Trophoblast cell (in vitro differentiated cells and primary cell): Measurements from ENCODE around the gene FAR1.

ENCODE experiments used
- DNase-seq, 2 donors: peaks; one replicate each; pipeline ENCODE4 v3.0.0-alpha.2; 2016
- H2AFZ ChIP-seq: 2 replicates; pipeline ENCODE4 v1.6.1; 2013; ENCODE audit warnings: low read length, moderate library complexity, mild to moderate bottlenecking; ENCODE audit not compliant: insufficient read depth, poor library complexity
- H2AK5ac ChIP-seq: 2 replicates; pipeline ENCODE4 v1.6.1; 2013; ENCODE audit warnings: mild to moderate bottlenecking, low read length
- H2BK120ac ChIP-seq: 2 replicates; pipeline ENCODE4 v1.6.1; 2013; ENCODE audit warnings: low read length, mild to moderate bottlenecking, moderate library complexity; ENCODE audit not compliant: insufficient read depth, poor library complexity
- H2BK12ac ChIP-seq: 2 replicates; pipeline ENCODE4 v1.6.1; 2013; ENCODE audit warnings: mild to moderate bottlenecking, low read length, moderate library complexity
- H2BK5ac ChIP-seq: 2 replicates; pipeline ENCODE4 v1.6.1; 2013; ENCODE audit warnings: low read length, low read depth, moderate library complexity, mild to moderate bottlenecking; ENCODE audit not compliant: poor library complexity
- H3K14ac ChIP-seq: 2 replicates; pipeline ENCODE4 v1.6.1; 2013; ENCODE audit warnings: mild to moderate bottlenecking, low read length
- H3K18ac ChIP-seq: 2 replicates; pipeline ENCODE4 v1.6.1; 2013; ENCODE audit warnings: mild to moderate bottlenecking, low read length
- H3K23ac ChIP-seq: 2 replicates; pipeline ENCODE4 v1.6.1; 2013; ENCODE audit warnings: low read length
- H3K27ac ChIP-seq: 2 replicates; pipeline ENCODE4 v1.5.1; 2013; ENCODE audit warnings: low read depth, mild to moderate bottlenecking, inconsistent platforms, low read length, moderate library complexity
- H3K27me3 ChIP-seq: 2 replicates; pipeline ENCODE4 v1.6.1; 2013; ENCODE audit warnings: inconsistent platforms, mild to moderate bottlenecking, low read length, moderate library complexity; ENCODE audit not compliant: insufficient read depth
- H3K36me3 ChIP-seq, 2 experiments: 1 replicate in 1 of 2; 2 replicates in 1 of 2; pipeline ENCODE4 v1.6.1; 2013; ENCODE audit warnings: low read length in 2 of 2, mild to moderate bottlenecking in 2 of 2, moderate library complexity in 1 of 2; ENCODE audit not compliant: insufficient read depth in 2 of 2, control insufficient read depth in 1 of 2
- H3K4ac ChIP-seq: 2 replicates; pipeline ENCODE4 v1.6.1; 2013; ENCODE audit warnings: low read depth, mild to moderate bottlenecking, low read length, moderate library complexity
- H3K4me1 ChIP-seq, 2 experiments: 1 replicate in 1 of 2; 2 replicates in 1 of 2; pipeline ENCODE4 v1.6.1; 2013; ENCODE audit warnings: low read length in 2 of 2, mild to moderate bottlenecking in 2 of 2, moderate library complexity in 1 of 2; ENCODE audit not compliant: insufficient read depth in 2 of 2, control insufficient read depth in 1 of 2
- H3K4me2 ChIP-seq: 2 replicates; pipeline ENCODE4 v1.6.1; 2013; ENCODE audit warnings: inconsistent platforms, mild to moderate bottlenecking, low read length, moderate library complexity
- H3K4me3 ChIP-seq: 2 replicates; pipeline ENCODE4 v1.5.1; 2013; ENCODE audit warnings: mild to moderate bottlenecking, low read depth, low read length, inconsistent platforms
- H3K79me1 ChIP-seq: one replicate; pipeline ENCODE4 v1.6.1; 2013; ENCODE audit warnings: low read length
- H3K79me2 ChIP-seq: 2 replicates; pipeline ENCODE4 v1.6.1; 2013; ENCODE audit warnings: low read length, mild to moderate bottlenecking; ENCODE audit not compliant: control insufficient read depth, insufficient read depth, poor library complexity
- H3K9ac ChIP-seq: 2 replicates; pipeline ENCODE4 v1.6.1; 2013; ENCODE audit warnings: mild to moderate bottlenecking, low read length
- H3K9me3 ChIP-seq: 2 replicates; pipeline ENCODE4 v1.6.1; 2013; ENCODE audit warnings: low read depth, mild to moderate bottlenecking, control low read depth, inconsistent platforms, low read length; ENCODE audit not compliant: insufficient read depth
- H4K12ac ChIP-seq: 2 replicates; pipeline ENCODE4 v1.6.1; 2013; ENCODE audit warnings: low read depth, mild to moderate bottlenecking, low read length, moderate library complexity
- H4K8ac ChIP-seq: 2 replicates; pipeline ENCODE4 v1.6.1; 2013; ENCODE audit warnings: low read depth, mild to moderate bottlenecking, low read length, moderate library complexity
- H4K91ac ChIP-seq: one replicate; pipeline ENCODE4 v1.6.1; 2013; ENCODE audit warnings: low read depth, mild to moderate bottlenecking, low read length, moderate library complexity
- WGBS: extraction: QIAGEN DNeasy Blood & Tissue Kit; methylation state at CpG from one replicate; pipeline ENCODE4 v1.1.7; 2013; ENCODE audit warnings: missing lambda C conversion rate; ENCODE audit not compliant: insufficient read length, insufficient coverage; ENCODE audit errors: extremely low coverage; 5-methylcytosine and 5-hydroxymethylcytosine counted together

FAR1 gene

DNA sequence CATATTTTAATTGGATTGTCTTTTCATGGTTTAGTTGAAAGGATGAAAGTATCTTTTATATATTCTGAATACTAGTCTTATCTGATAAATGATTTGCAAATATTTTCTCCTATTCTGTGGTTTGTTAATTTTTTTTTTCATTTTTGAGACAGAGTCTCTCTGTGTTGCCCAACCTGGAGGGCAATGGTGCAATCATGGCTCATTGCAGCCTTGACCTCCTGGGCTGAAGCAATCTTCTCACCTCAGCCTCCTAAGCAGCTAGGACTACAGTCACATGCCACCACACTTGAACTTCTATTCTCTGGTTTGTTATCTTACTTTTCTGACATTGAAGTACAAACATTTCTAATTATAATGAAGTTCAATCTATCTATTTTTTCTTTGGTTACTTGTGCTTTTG, 30.0 kb upstream of the FAR1 start:
- no peak overlapping the region for H2AFZ ChIP-seq
- no peak overlapping the region for H3K27ac ChIP-seq
- H3K9ac ChIP-seq: no peak overlapping the region
- no peak overlapping the region for H4K91ac ChIP-seq
- H3K79me2 ChIP-seq: no peaks in the 10 kb centered on the region
- no peaks in the 10 kb centered on the region for H3K79me1 ChIP-seq
- H3K14ac ChIP-seq: no peak overlapping the region
- no peak overlapping the region for H3K4ac ChIP-seq
- no peak overlapping the region for H3K4me3 ChIP-seq
- H3K9me3 ChIP-seq: no peaks in the 10 kb centered on the region
- no peak overlapping the region for H4K8ac ChIP-seq
- no peak overlapping the region for H2BK120ac ChIP-seq
- H3K27me3 ChIP-seq: no peaks in the 10 kb centered on the region
- peak in 1 of 2 donors; percentile 34 for DNase-seq
- H3K4me2 ChIP-seq: no peak overlapping the region
- H3K4me1 ChIP-seq: no peaks in the 10 kb centered on the region
- H2BK12ac ChIP-seq: no peak overlapping the region
- H2AK5ac ChIP-seq: no peak overlapping the region
- H3K36me3 ChIP-seq: no peaks in the 10 kb centered on the region
- H3K23ac ChIP-seq: no peak overlapping the region
- no peak overlapping the region for H4K12ac ChIP-seq
- H3K18ac ChIP-seq: no peak overlapping the region
- no peak overlapping the region for H2BK5ac ChIP-seq

DNA sequence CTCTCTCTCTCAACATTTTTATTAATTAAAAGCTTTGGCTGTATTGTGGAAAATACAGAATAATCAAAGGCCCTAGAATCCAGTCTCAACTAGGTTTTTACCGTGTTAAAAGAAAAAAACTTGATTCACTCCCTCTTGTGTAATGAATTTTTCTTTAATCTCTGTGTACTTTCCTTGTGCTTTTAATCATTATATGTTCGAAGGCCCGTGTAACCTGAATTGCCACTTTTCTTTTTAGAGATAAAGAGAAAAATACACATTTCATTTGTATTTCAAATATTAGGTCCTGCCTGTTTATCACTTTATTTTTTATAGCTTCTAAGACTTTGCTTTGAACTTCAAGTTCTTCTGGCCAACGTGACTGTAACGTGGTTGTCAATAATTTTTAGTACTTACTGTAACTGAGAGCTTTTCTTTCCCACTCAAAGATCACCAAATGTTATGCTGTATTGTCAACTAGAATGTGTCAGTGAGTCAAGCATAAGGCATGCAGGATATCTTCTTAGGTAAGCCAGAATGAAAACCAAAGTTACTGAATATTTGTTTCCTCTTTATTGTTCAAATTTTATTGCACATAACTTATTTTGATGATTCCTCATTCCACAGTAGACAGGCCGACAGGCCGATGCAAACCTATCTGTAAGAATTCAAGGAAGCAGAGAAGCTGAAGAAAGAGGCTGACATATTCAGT, 23.3 kb upstream of the FAR1 start:
- Histone ChIP-seq H3K23ac (no peak overlapping the region), H2BK5ac (no peak overlapping the region), H3K27me3 (no peaks in the 10 kb centered on the region), H2BK120ac (no peak overlapping the region), H3K4me2 (no peak overlapping the region), H3K9me3 (no peaks in the 10 kb centered on the region), H3K4me3 (no peak overlapping the region), H3K27ac (no peak overlapping the region), H3K14ac (no peak overlapping the region), H3K79me2 (no peaks in the 10 kb centered on the region), H3K9ac (no peak overlapping the region), H3K79me1 (no peaks in the 10 kb centered on the region), H2AK5ac (no peak overlapping the region), H4K91ac (no peak overlapping the region), H2AFZ (no peak overlapping the region), H3K36me3 (no peaks in the 10 kb centered on the region), H4K8ac (no peak overlapping the region), H4K12ac (no peak overlapping the region), H3K18ac (no peak overlapping the region), H3K4me1 (no peaks in the 10 kb centered on the region), H3K4ac (no peak overlapping the region), H2BK12ac (no peak overlapping the region)
- WGBS: no CpG with 5 or more reads among the region's 7 CpGs
- peak; percentile 42 to 77 for DNase-seq

DNA sequence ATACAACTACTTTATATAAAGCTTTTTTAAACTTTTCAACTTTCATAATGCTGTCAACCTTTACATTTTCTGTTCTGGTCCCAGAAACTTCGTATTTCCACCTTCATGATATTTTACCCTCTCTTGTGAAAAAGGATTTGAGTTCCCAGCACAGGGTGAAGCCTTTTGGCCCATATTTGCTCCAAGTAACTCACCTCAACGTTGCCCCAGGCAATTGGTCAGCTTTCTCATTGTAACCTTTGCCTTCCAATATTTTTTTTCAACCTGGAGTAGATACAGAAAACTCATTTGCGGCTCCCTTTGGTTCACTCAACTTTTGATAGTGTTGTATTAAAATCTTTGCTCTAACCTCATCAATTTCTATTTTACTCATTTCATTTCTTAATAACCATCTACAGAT, 21.1 kb upstream of the FAR1 start:
- Histone ChIP-seq H3K4me2 (no peak overlapping the region), H3K9me3 (peaks cover 3% of the 10 kb centered on the region), H2AFZ (no peak overlapping the region), H2BK5ac (no peak overlapping the region), H2BK12ac (no peak overlapping the region), H3K4me1 (no peaks in the 10 kb centered on the region), H3K18ac (no peak overlapping the region), H3K79me2 (no peaks in the 10 kb centered on the region), H4K8ac (no peak overlapping the region), H4K91ac (no peak overlapping the region), H3K4me3 (no peak overlapping the region), H3K14ac (no peak overlapping the region), H3K27me3 (no peaks in the 10 kb centered on the region), H2BK120ac (no peak overlapping the region), H3K36me3 (no peaks in the 10 kb centered on the region), H4K12ac (no peak overlapping the region), H3K27ac (no peak overlapping the region), H3K23ac (no peak overlapping the region), H2AK5ac (no peak overlapping the region), H3K79me1 (no peaks in the 10 kb centered on the region), H3K9ac (no peak overlapping the region), H3K4ac (no peak overlapping the region)
- WGBS: no CpG with 5 or more reads among the region's 3 CpGs
- DNase-seq: peak; percentile 85 to 96

DNA sequence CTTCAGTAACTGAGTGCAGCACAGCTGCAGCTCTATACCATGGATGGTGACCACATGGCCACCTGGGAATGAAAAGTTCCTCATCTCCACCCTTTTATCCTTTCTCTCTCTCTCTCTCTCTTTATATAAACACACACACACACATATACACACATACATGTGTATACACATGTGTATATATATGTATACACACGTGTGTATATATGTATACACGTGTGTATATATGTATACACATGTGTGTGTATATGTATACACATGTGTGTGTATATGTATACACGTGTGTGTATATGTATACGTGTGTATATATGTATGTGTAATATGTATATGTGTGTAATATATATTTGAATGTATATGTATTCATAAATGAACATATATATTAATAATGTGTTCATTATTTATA, 18.8 kb upstream of the FAR1 start:
- Histone ChIP-seq H3K23ac (no peak overlapping the region), H3K4me1 (no peaks in the 10 kb centered on the region), H3K36me3 (no peaks in the 10 kb centered on the region), H4K8ac (no peak overlapping the region), H3K4me3 (no peak overlapping the region), H3K27ac (no peak overlapping the region), H4K12ac (no peak overlapping the region), H4K91ac (no peak overlapping the region), H3K9me3 (peaks cover 3% of the 10 kb centered on the region), H2AFZ (no peak overlapping the region), H2BK120ac (no peak overlapping the region), H3K14ac (no peak overlapping the region), H3K27me3 (no peaks in the 10 kb centered on the region), H3K79me2 (no peaks in the 10 kb centered on the region), H3K18ac (no peak overlapping the region), H2AK5ac (no peak overlapping the region), H3K4me2 (no peak overlapping the region), H3K9ac (no peak overlapping the region), H3K4ac (no peak overlapping the region), H3K79me1 (no peaks in the 10 kb centered on the region), H2BK5ac (no peak overlapping the region), H2BK12ac (no peak overlapping the region)
- WGBS: no CpG with 5 or more reads among the region's 4 CpGs
- DNase-seq: no peak
